Measurements from ENCODE around the gene QPRT.
"Not testable (repeated sequence)": the region's sequence is repeated elsewhere in the genome, so short reads cannot be mapped to it uniquely, and the experiment has no call there.

Gene QPRT

GRCh38 chr16:29678691-29679267, at the start of gene QPRT:
QPRT (plus strand) TSS chr16:29679180; CDS start chr16:29679198, 18 bp downstream.
- no peak for DNase-seq

DNA sequence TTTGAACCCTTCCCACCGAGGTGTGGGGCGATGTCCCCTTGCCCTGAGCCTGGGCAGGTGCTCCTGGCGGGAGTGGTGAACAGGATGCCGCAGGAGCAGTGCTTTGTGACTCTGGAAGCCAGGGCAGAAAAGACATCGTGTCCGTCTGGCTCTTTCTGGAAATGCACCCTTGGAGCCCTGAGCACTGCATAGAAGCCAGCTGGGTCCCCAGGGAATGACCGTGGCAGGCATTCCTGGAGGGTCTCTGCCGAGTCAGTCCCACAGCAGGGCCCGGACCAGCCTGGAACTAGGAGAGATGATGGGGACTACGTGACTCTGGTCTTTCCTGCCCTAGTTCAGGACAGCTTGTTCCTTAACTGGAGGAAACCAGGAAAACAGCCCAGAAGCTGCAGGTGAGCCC, 49.7 kb upstream of the QPRT start:
- DNase-seq = not testable (repeated sequence)

GRCh38 chr16:29631658-29632057, 47.3 kb upstream of the QPRT start:
- DNase-seq = not testable (repeated sequence)

- DNase-seq = not testable (repeated sequence)
Measured at GRCh38 chr16:29635902-29636301, 43.1 kb upstream of the QPRT start.

DNA sequence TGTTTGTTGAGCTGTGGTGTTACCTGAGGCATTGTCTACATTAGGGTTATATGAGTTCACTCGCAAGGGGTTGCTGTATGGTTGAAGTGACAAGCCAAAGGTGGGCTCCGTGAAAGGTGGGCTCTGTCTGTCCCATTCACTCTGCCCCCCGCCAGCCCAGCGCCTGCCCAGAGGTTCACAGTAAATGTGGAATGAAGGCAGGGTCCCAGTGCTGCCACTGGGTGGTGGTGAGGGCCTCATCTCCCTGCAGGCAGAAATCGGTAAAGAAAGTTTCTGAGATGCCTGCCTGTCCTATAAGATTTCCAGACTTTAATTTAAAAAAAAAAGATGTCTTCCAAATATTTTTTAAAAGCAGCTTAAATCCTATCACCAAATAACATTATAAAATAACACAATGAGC, 42.6 kb upstream of the QPRT start:
- not testable (repeated sequence) for DNase-seq

DNA sequence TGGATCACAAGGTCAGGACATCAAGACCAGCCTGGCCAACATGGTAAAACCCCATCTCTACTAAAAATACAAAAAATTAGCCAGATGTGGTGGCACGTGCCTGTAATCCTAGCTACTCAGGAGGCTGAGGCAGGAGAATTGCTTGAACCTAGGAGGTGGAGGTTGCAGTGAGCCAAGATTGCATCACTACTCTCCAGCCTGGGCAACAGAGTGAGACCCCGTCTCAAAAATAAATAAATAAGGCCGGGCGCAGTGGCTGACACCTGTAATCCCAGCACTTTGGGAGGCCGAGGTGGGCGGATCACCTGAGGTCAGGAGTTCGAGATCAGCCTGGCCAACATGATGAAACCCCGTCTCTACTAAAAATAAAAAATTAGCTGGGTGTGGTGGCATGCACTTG, 40.2 kb upstream of the QPRT start:
- DNase-seq = not testable (repeated sequence)

DNA sequence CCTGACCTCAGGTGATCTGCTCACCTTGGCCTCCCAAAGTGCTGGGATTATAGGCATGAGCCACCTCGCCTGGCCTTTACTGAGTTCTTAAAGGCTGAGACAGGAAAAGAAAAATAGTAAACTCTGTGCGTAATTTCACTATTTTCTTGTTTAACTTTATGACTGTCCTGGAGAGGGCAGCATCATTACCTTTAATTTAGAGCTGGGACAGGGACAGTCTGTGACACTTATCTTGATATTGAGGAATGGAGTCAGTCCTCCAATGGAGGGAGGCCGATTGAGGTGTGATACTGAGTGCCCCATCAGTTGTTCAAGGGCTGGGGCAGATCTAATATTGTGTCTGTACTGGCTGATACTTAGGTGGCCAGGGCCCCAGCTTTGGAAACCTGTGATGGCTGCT, 37.4 kb upstream of the QPRT start:
- peak; percentile 55 for DNase-seq

GRCh38 chr16:29643596-29643995, 35.4 kb upstream of the QPRT start:
- DNase-seq = no peak

GRCh38 chr16:29644338-29644857, 34.6 kb upstream of the QPRT start:
- DNase-seq = no peak

DNA sequence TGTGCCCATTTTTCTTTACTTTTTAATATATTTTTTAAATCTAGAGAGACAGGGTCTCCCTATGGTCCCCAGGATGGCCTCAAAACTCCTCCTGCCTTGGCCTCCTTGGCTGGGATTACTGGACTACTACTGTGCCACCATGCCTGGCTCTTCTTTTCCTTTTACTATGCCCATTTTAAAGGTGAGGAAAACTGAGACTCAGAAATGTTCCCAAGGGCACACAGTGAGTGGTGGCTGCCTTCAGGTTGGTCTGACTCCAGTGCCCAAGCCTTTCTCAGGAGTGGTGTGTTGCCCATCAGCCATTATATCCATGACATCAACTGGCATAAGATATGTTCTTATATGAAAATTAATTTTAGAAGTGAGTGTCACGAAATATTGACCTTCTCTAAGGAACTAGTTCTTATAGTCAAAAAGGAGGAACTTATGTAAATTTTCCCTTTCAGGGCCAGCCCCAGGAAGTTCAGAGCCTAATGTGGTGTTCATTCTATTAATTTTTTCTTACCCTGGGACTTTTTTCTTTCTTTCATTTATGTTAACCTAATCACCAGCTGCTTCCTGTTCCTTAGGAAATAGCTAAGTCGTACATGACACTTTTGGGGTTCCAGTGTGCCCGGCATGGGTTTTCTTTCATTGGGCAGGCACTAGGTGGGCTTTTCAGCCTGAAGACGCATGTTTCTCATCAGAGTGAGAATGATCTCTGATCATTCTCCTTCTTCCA, 33.8 kb upstream of the QPRT start:
- DNase-seq = no peak

- peak; percentile 43 for DNase-seq
Measured at GRCh38 chr16:29645694-29646187, 33.2 kb upstream of the QPRT start.

DNA sequence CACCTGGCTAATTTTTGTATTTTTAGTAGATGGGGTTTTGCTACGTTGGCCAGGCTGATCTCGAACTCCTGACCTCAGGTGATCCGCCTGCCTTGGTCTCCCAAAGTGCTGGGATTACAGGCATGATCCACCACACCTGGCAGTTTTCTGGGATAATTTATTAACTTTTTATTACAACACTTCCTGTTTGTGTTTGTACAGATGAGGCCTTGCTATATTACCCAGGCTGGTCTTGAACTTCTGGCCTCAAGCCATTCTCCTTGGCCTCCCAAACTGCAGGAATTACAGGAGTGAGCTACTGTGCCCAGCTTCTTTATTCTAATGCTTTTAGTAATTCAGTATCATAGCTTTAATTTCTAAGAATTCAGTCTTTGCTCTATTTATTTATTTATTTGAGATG, 32.0 kb upstream of the QPRT start:
- DNase-seq = no peak

DNA sequence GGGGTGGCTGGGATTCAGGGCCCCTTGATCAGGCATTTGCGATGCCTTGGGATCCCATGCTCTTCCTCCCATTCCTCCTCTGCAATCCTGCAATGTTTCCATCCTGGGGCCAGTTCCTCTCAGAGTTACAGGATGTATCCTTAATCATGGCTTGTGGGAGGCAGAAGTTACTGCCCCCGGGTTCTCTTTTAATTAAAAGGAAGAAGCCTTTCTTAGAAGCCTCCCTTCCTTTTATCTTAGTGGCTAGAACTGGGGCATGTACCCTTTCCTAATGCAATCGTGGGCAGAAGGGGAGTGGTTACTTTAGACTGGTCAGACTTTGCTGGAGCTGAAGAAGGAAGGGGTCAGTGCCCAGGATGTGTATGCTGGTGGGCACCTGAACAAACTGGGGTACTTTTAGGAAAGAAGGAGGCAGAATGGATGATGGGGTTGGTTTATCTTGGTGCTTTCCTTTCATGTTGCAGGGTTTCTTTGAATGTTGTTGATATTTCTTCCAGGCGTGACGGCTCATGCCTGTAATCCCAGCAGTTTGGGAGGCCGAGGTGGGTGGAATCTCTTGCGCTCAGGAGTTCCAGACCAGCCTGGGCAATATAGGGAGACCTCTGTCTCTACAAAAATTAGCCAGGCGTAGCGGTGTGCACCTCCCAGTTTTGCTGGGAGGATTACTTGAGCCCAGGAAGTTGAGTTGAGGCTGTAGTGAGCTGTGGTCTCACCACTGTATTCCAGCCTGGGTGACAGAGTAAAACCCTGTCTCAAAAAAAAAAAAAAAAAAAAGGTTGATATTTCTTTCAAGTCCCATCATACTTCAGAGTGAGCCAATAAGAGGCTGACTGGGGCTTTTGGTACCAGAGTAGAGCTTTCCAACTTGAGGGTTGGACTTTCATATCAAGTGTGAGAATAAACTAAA, 29.1 kb upstream of the QPRT start:
- DNase-seq = no peak

DNA sequence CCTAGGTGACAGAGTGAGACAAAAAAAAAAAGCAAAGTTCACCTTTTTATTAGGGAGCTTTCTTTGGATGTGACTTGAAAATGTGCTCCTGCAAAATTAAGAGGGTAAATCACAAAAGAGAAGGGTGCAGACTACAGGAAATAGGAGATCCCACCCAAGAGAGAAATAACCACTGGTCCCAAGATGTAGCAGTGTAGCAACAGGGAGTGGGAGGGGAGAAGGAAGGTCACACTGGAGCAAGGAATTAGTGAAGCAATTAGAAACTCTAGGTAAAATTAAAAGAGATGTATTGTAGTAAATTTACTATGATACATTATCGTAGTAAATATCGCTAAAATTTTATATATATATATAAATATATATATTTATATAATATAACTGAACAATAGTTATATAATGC, 28.2 kb upstream of the QPRT start:
- DNase-seq = no peak

DNA sequence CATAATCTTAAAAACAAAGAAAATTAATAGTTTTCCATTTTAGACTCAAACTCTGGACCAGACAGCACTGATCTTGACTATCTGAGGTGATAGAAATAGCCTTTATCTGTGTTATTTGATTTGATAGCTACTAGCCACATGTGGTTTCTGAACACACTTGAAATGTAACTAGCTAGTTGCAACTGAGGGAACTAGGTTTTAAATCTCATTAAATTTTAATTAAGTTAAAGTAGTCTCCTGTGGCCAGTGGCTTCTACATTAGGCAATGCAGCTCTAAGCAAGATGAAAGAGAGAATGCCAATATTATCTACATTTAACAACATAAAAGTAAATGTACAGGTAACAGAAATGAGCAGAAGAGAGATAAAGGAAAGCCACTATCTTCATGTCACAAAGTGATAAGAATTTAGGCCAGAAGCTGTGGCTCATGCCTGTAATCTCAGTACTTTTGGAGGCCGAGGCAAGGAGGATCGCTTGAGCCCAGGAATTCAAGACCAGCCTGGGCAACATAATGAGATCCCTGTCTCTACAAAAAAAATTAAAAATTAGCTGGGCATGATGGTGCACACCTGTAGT, 27.1 kb upstream of the QPRT start:
- DNase-seq = no peak

- DNase-seq = no peak
Measured at GRCh38 chr16:29653471-29653870, 25.5 kb upstream of the QPRT start.

DNA sequence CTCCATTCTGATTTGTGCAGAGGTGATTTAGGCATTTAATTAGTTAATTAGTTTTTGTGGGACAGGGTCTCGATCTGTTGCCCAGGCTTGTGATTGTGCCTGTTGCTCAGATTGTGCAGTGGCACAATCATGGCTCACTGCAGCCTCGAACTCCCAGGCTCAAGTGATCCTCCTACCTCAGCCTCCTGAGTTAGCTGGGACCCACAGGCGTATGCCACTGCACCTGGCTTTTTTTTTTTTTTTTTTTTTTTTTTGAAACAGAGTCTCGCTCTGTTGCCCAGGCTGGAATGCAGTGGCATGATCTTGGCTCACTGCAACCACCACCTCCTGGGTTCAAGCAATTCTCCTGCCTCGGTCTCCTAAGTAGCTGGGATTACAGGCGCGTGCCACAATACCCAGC, 25.1 kb upstream of the QPRT start:
- DNase-seq = not testable (repeated sequence)

- no peak for DNase-seq
Measured at GRCh38 chr16:29656688-29657523, 22.1 kb upstream of the QPRT start.

- no peak for DNase-seq
Measured at GRCh38 chr16:29658705-29659104, 20.3 kb upstream of the QPRT start.

GRCh38 chr16:29662000-29662728, 16.8 kb upstream of the QPRT start:
- DNase-seq = no peak

- DNase-seq = peak; percentile 59
Measured at GRCh38 chr16:29662729-29663015, 16.3 kb upstream of the QPRT start.
